ENCODE data around the gene PACS2. TPM values are rescaled to one million over a fixed set of nuclear protein-coding genes. Genes with fewer than 3 reads are reported as not detected.

The PACS2 gene
- total RNA-seq, 4 donors from 2014 or later = 142 to 225 (median 183) TPM

- Histone ChIP-seq H3K9me3 (no peaks in the 10 kb centered on the region), H3K36me3 (peaks cover 0 to 57% (median 0%) of the 10 kb centered on the region in 3 donors), H3K4me1 (peaks cover 0 to 17% (median 5%) of the 10 kb centered on the region in 4 donors), H3K4me3 (no peak overlapping the region), H3K27me3 (no peaks in the 10 kb centered on the region), H3K27ac (no peak overlapping the region)
- TF ChIP-seq POLR2A (IDR thresholded peaks at IDR 0.05) (no peak), EP300 (IDR thresholded peaks at IDR 0.05) (no peak), CTCF (IDR thresholded peaks at IDR 0.05) (no peak)
- WGBS, 2 donors = 81 to 85% methylated on average over 15 to 21 of the region's 24 CpGs
- DNase-seq (ENCODE audit: low spot score in 2 of 2) = no peak
Observed at GRCh38 chr14:105445290-105445689, 130.7 kb downstream of the PACS2 start.

- H3K4me3 ChIP-seq = no peak overlapping the region
- H3K4me1 ChIP-seq = peaks cover 0 to 17% (median 5%) of the 10 kb centered on the region in 4 donors
- WGBS, 2 donors = 87 to 88% methylated on average over 10 to 24 of the region's 26 CpGs
- no peak overlapping the region for H3K27ac ChIP-seq
- peaks cover 0 to 57% (median 0%) of the 10 kb centered on the region in 3 donors for H3K36me3 ChIP-seq
- no peaks in the 10 kb centered on the region for H3K9me3 ChIP-seq
- TF ChIP-seq EP300 (IDR thresholded peaks at IDR 0.05) = no peak
- TF ChIP-seq POLR2A (IDR thresholded peaks at IDR 0.05) = no peak
- no peak for TF ChIP-seq CTCF (IDR thresholded peaks at IDR 0.05)
- no peaks in the 10 kb centered on the region for H3K27me3 ChIP-seq
- no peak for DNase-seq (ENCODE audit: low spot score in 2 of 2)
Observed at GRCh38 chr14:105445901-105446845, 131.6 kb downstream of the PACS2 start.

- WGBS, 2 donors = 74% methylated on average over 12 of the region's 14 CpGs
- H3K9me3 ChIP-seq = no peaks in the 10 kb centered on the region
- no peak overlapping the region for H3K27ac ChIP-seq
- no peak for DNase-seq (ENCODE audit: low spot score in 2 of 2)
- H3K4me3 ChIP-seq = no peak overlapping the region
- peaks cover 0 to 17% (median 5%) of the 10 kb centered on the region in 4 donors for H3K4me1 ChIP-seq
- TF ChIP-seq CTCF (IDR thresholded peaks at IDR 0.05) (no peak), POLR2A (IDR thresholded peaks at IDR 0.05) (no peak), EP300 (IDR thresholded peaks at IDR 0.05) (no peak)
- H3K36me3 ChIP-seq = peaks cover 0 to 61% (median 0%) of the 10 kb centered on the region in 3 donors
- no peaks in the 10 kb centered on the region for H3K27me3 ChIP-seq
Observed at GRCh38 chr14:105446971-105447370, 132.4 kb downstream of the PACS2 start.

Other genes with a start within 250 kb of the PACS2 start
- 1 to 10 TPM; 1.5 to 7.7 (median 5.4) TPM for gene GPR132, start 249.3 kb upstream of the PACS2 start, total RNA-seq
- gene JAG2, start 146.0 kb upstream of the PACS2 start, total RNA-seq = 10 to 100 TPM in 3 of 4 donors, 1 to 10 TPM in 1; 7.4 to 13.8 (median 12.8) TPM
- gene NUDT14, start 133.4 kb upstream of the PACS2 start, total RNA-seq = 1 to 10 TPM in 2 of 4 donors, under 1 TPM in 2; 0.66 to 2.7 (median 1.8) TPM
- 10 to 100 TPM; 53.7 to 61.2 (median 53.9) TPM for gene BTBD6, start 66.2 kb upstream of the PACS2 start, total RNA-seq
- gene BRF1, start 13.7 kb upstream of the PACS2 start, total RNA-seq = 100 to 1,000 TPM in 2 of 4 donors, 10 to 100 TPM in 2; 77.6 to 114 (median 99.5) TPM
- gene TEX22, start 83.8 kb downstream of the PACS2 start, total RNA-seq = 1 to 10 TPM in 2 of 4 donors, under 1 TPM in 2; 0.84 to 1.3 (median 1.0) TPM
- gene MTA1, start 105.1 kb downstream of the PACS2 start, total RNA-seq = 100 to 1,000 TPM in 1 of 4 donors, 10 to 100 TPM in 3; 67.5 to 213 (median 95.3) TPM
- gene CRIP2, start 160.1 kb downstream of the PACS2 start, total RNA-seq = 100 to 1,000 TPM; 161 to 268 (median 208) TPM
- 10 to 100 TPM; 26.4 to 77.8 (median 33.5) TPM for gene CRIP1, start 172.1 kb downstream of the PACS2 start, total RNA-seq
- 10 to 100 TPM in 3 of 4 donors, 1 to 10 TPM in 1; 5.5 to 20.4 (median 14.2) TPM for gene TEDC1, start 176.5 kb downstream of the PACS2 start, total RNA-seq
- gene TMEM121, start 211.8 kb downstream of the PACS2 start, total RNA-seq = 10 to 100 TPM; 15.1 to 28.2 (median 20.1) TPM